HEK293 (cell line): ENCODE measurements around the gene ATXN10.

ENCODE experiments used
- CTCF ChIP-seq: fragments of 450-650 bp; formaldehyde crosslinking; IDR thresholded peaks from 2 replicates; pipeline ENCODE4 v1.5.1; 2016; ENCODE audit warnings: missing biosample characterization, missing genetic modification characterization
- GLI4 ChIP-seq: fragments of 450-650 bp; formaldehyde crosslinking; IDR thresholded peaks from 2 replicates; pipeline ENCODE4 v1.5.1; 2016; ENCODE audit warnings: missing biosample characterization, missing genetic modification characterization
- HOXA7 ChIP-seq: sonication (generic); formaldehyde crosslinking; IDR thresholded peaks from 2 replicates; pipeline ENCODE4 v1.8.1; 2022; ENCODE audit warnings: missing genetic modification reagents, borderline replicate concordance
- KLF1 ChIP-seq: fragments of 450-650 bp; formaldehyde crosslinking; IDR thresholded peaks from 2 replicates; pipeline ENCODE4 v1.5.1; 2016; ENCODE audit warnings: missing biosample characterization, missing genetic modification characterization
- SP2 ChIP-seq: fragments of 450-650 bp; formaldehyde crosslinking; IDR thresholded peaks from 2 replicates; pipeline ENCODE4 v1.5.1; 2016; ENCODE audit warnings: missing biosample characterization, missing genetic modification characterization
- SP7 ChIP-seq: fragments of 450-650 bp; formaldehyde crosslinking; IDR thresholded peaks from 2 replicates; pipeline ENCODE4 v1.5.1; 2016; ENCODE audit warnings: missing biosample characterization, missing genetic modification characterization
- ZNF138 ChIP-seq: fragments of 450-650 bp; formaldehyde crosslinking; IDR thresholded peaks from 2 replicates; pipeline ENCODE4 v1.5.1; 2016; ENCODE audit warnings: missing biosample characterization, missing genetic modification characterization, borderline replicate concordance
- ZNF23 ChIP-seq: fragments of 450-650 bp; formaldehyde crosslinking; IDR thresholded peaks from 2 replicates; pipeline ENCODE4 v1.5.1; 2016; ENCODE audit warnings: missing biosample characterization, missing genetic modification characterization, borderline replicate concordance
- ZNF274 ChIP-seq, 2 experiments: fragments of 200-500 bp in 1 of 2; fragments of 450-650 bp in 1 of 2; sonication (Bioruptor generic) in 1 of 2; formaldehyde crosslinking in 1 of 2; IDR thresholded peaks; 2 replicates each; pipeline versions ENCODE4 v1.5.1 to v1.6.1; 2014 to 2016; ENCODE audit warnings: borderline replicate concordance in 1 of 2, inconsistent platforms in 1 of 2, low read length in 1 of 2, missing biosample characterization in 1 of 2, missing genetic modification characterization in 1 of 2
- ZNF302 ChIP-seq: fragments of 450-650 bp; formaldehyde crosslinking; IDR thresholded peaks from 2 replicates; pipeline ENCODE4 v1.5.1; 2016; ENCODE audit warnings: missing biosample characterization, missing genetic modification characterization, low read depth
- ZNF510 ChIP-seq: fragments of 450-650 bp; formaldehyde crosslinking; IDR thresholded peaks from 2 replicates; pipeline ENCODE4 v1.5.1; 2018; ENCODE audit warnings: mild to moderate bottlenecking, missing genetic modification characterization, missing biosample characterization; ENCODE audit not compliant: insufficient replicate concordance
- ZNF585B ChIP-seq: fragments of 450-650 bp; formaldehyde crosslinking; IDR thresholded peaks from 2 replicates; pipeline ENCODE4 v1.5.1; 2016; ENCODE audit warnings: missing biosample characterization, missing genetic modification characterization
- ZSCAN18 ChIP-seq: fragments of 450-650 bp; formaldehyde crosslinking; IDR thresholded peaks from 2 replicates; pipeline ENCODE4 v1.5.1; 2016; ENCODE audit warnings: missing biosample characterization, missing genetic modification characterization

GRCh38 chr22:45673482-45674175 is 2.0 kb downstream of the ATXN10 start:
- TF ChIP-seq CTCF (no peak), ZNF23 (no peak), KLF1 (tag by site-specific recombination) (no peak), HOXA7 (CRISPR knock-in tag) (no peak), ZNF274 (IDR thresholded peaks at IDR 0.05; ENCODE audit: low read length) (no peak), ZNF274 (tag by site-specific recombination; IDR thresholded peaks at IDR 0.05; ENCODE audit: borderline replicate concordance) (no peak), ZSCAN18 (tag by site-specific recombination) (no peak), ZNF510 (tag by site-specific recombination) (no peak), ZNF585B (tag by site-specific recombination) (no peak), ZNF138 (tag by site-specific recombination) (no peak), SP2 (tag by site-specific recombination) (no peak), SP7 (tag by site-specific recombination) (no peak), ZNF302 (tag by site-specific recombination) (no peak), GLI4 (tag by site-specific recombination) (no peak)
